GM12878 (cell line): Measurements from ENCODE around the gene PIRT. TPM values are rescaled to one million over a fixed set of nuclear protein-coding genes. Genes with fewer than 3 reads are reported as not detected.

ENCODE experiments used
- ATAC-seq: fragments of 200-7000 bp; cut with Tn5 transposase; 3 replicates; pipeline ENCODE4 v1.9.1; 2020; ENCODE audit warnings: mild to moderate bottlenecking, moderate library complexity
- BruUV-seq: library from RNA; stranded (reverse); fragments of 400-500 nt; replicated peaks from 2 replicates; lab custom pipeline; 2021; lab: Mats Ljungman, UMichigan
- CTCF ChIA-PET: fragments of 300-600 bp; sonication (Branson Sonifier 250); formaldehyde crosslinking; extraction: SDS; loops from one replicate; lab custom pipeline; 2021; ENCODE audit warnings: inconsistent platforms; lab: Yijun Ruan, JAX
- POLR2A ChIA-PET: fragments of 350-600 bp; formaldehyde crosslinking; extraction: SDS; loops from one replicate; lab custom pipeline; 2021; ENCODE audit warnings: inconsistent platforms; lab: Charles Lee
- RAD21 ChIA-PET: fragments of 300-600 bp; sonication (Branson Sonifier 250); formaldehyde crosslinking; loops from one replicate; lab custom pipeline; 2023; ENCODE audit warnings: antibody characterized with exemption; ENCODE audit not compliant: unreplicated experiment; lab: Charles Lee
- SMC1A ChIA-PET: fragments of 300-600 bp; sonication (Branson Sonifier 250); formaldehyde crosslinking; loops from one replicate; lab custom pipeline; 2023; ENCODE audit not compliant: unreplicated experiment, uncharacterized antibody; lab: Charles Lee
- DNase-seq: peaks from one replicate; pipeline ENCODE4 v3.0.0-alpha.2; 2011; ENCODE audit warnings: low read depth, low spot score
- FAIRE-seq: peaks from 3 replicates; lab custom pipeline; 2011; peaks lifted over from hg19 to GRCh38; lab: Jason Lieb, UNC
- H2AFZ ChIP-seq: 2 replicates; pipeline ENCODE4 v1.6.0; 2011; ENCODE audit warnings: low read depth, low read length, control low read depth; ENCODE audit not compliant: control insufficient read depth
- H3K27ac ChIP-seq: 2 replicates; pipeline ENCODE4 v1.5.1; 2011; ENCODE audit warnings: control low read depth; ENCODE audit not compliant: control insufficient read depth, insufficient read depth
- H3K27me3 ChIP-seq, 2 experiments: replicated peaks in 1 of 2; 2 replicates each; pipeline versions ENCODE4 v1.6.0 to v1.6.1; 2011; ENCODE audit warnings: low read length in 1 of 2; ENCODE audit not compliant: control insufficient read depth in 2 of 2, insufficient read depth in 2 of 2
- H3K36me3 ChIP-seq, 2 experiments: 2 replicates each; pipeline ENCODE4 v1.5.1; 2011; ENCODE audit warnings: low read length in 1 of 2; ENCODE audit not compliant: control insufficient read depth in 2 of 2, insufficient read depth in 2 of 2
- H3K4me1 ChIP-seq: 2 replicates; pipeline ENCODE4 v1.6.1; 2011; ENCODE audit warnings: mild to moderate bottlenecking, low read length, moderate library complexity, mixed read lengths; ENCODE audit not compliant: control insufficient read depth, insufficient read depth
- H3K4me2 ChIP-seq: 2 replicates; pipeline ENCODE4 v1.6.0; 2011; ENCODE audit warnings: control low read depth; ENCODE audit not compliant: control insufficient read depth, insufficient read depth
- H3K4me3 ChIP-seq: fragments of 200-600 bp; sonication (generic); 2 replicates; pipeline ENCODE4 v1.5.1; 2016
- H3K79me2 ChIP-seq: 2 replicates; pipeline ENCODE4 v1.6.0; 2011; ENCODE audit warnings: low read length; ENCODE audit not compliant: control insufficient read depth, insufficient read depth
- H3K9ac ChIP-seq: 2 replicates; pipeline ENCODE4 v1.8.0; 2011; ENCODE audit warnings: low read length, control low read depth, mixed read lengths; ENCODE audit not compliant: control insufficient read depth, insufficient read depth
- H3K9me3 ChIP-seq: replicated peaks from 3 replicates; pipeline ENCODE4 v1.5.1; 2011; ENCODE audit warnings: mild to moderate bottlenecking, low read length; ENCODE audit not compliant: control insufficient read depth, insufficient read depth
- H4K20me1 ChIP-seq: 2 replicates; pipeline ENCODE4 v1.6.0; 2011; ENCODE audit not compliant: control insufficient read depth, insufficient read depth
- CUX1 ChIP-seq: IDR thresholded peaks from 2 replicates; pipeline ENCODE4 v1.6.1; 2012; ENCODE audit warnings: improper control_type of control experiment, low read depth, low read length; ENCODE audit not compliant: insufficient replicate concordance
- FOS ChIP-seq: IDR thresholded peaks from 3 replicates; pipeline ENCODE4 v1.6.1; 2011; ENCODE audit warnings: borderline replicate concordance; ENCODE audit not compliant: insufficient read length; ENCODE audit errors: extremely low read depth
- PAX5 ChIP-seq: IDR thresholded peaks from 2 replicates; pipeline ENCODE4 v1.6.1; 2011; ENCODE audit warnings: low read depth, low read length, borderline replicate concordance
- PRDM15 ChIP-seq: fragments of 450-650 bp; formaldehyde crosslinking; IDR thresholded peaks from 2 replicates; pipeline ENCODE4 v1.4.0; 2020; ENCODE audit warnings: mild to moderate bottlenecking, moderate library complexity
- RFX5 ChIP-seq: IDR thresholded peaks from 2 replicates; pipeline ENCODE4 v1.6.1; 2011; ENCODE audit warnings: low read depth, low read length, improper control_type of control experiment
- SIN3A ChIP-seq: IDR thresholded peaks from 2 replicates; pipeline ENCODE4 v1.6.1; 2012; ENCODE audit warnings: low read depth, low read length, improper control_type of control experiment
- SIX5 ChIP-seq: IDR thresholded peaks from 2 replicates; pipeline ENCODE4 v1.6.1; 2011; ENCODE audit warnings: mild to moderate bottlenecking, low read depth, low read length, moderate library complexity; ENCODE audit not compliant: severe bottlenecking
- TCF12 ChIP-seq: IDR thresholded peaks from 2 replicates; pipeline ENCODE4 v1.6.1; 2011; ENCODE audit warnings: low read depth, mild to moderate bottlenecking, low read length
- TCF7 ChIP-seq: IDR thresholded peaks from 2 replicates; pipeline ENCODE4 v1.6.1; 2014; ENCODE audit warnings: antibody characterized with exemption, borderline replicate concordance
- USF2 ChIP-seq: IDR thresholded peaks from 2 replicates; pipeline ENCODE4 v1.6.1; 2011; ENCODE audit warnings: low read depth, low read length, improper control_type of control experiment, borderline replicate concordance
- WGBS: methylation state at CpG from one replicate; pipeline ENCODE4 v1.1.6; 2016; ENCODE audit warnings: low lambda C conversion rate; ENCODE audit not compliant: insufficient replicate concordance, insufficient coverage; ENCODE audit errors: missing lambda C conversion rate; 5-methylcytosine and 5-hydroxymethylcytosine counted together
- in situ Hi-C: fragments of 300-500 bp; cut with MboI; formaldehyde crosslinking; loops from 9 replicates; pipeline ENCODE4 v1.14.3; 2018; ENCODE audit warnings: mixed read lengths
- intact Hi-C: fragments of 100-400 bp; cut with micrococcal nuclease; formaldehyde crosslinking; loops from one replicate; pipeline ENCODE4 v1.14.2; 2022; ENCODE audit not compliant: unreplicated experiment
- polyA plus RNA-seq, 11 experiments: library from polyadenylated mRNA; depleted of rRNA in 4 of 11; unstranded in 6 of 11; stranded (reverse) in 5 of 11; fragments of >200 nt; fragmentation: Nextera tagmentation in 4 of 11; fragmentation: Illumina TruSeq in 1 of 11; extraction: Ambion mirVana in 4 of 11; extraction: Trizol in 1 of 11; gene quantifications; 1 replicate in 1 of 11; 2 replicates in 10 of 11; pipeline versions ENCODE4 v1.2.1 to v1.2.3, GENCODE V29; 2011 to 2016; ENCODE audit warnings: inconsistent platforms in 2 of 11, missing spikeins in 2 of 11, low read depth in 1 of 11
- total RNA-seq, 4 experiments: library from RNA; depleted of rRNA in 3 of 4; stranded (reverse); fragments of >200 nt in 3 of 4; fragmentation: Illumina TruSeq in 1 of 4; extraction: Trizol in 1 of 4; gene quantifications; 2 replicates each; pipeline versions ENCODE4 v1.2.1 to v1.2.3, GENCODE V29; 2013 to 2021

PIRT gene
- total and polyA plus RNA-seq, 10 of the 15 experiments (the other 5 are each of a cell fraction or from before 2014, with no cell fraction given): not detected

GRCh38 chr17:10775058-10775457, 62.8 kb downstream of the PIRT start (continued):
- TF ChIP-seq TCF7: no peak

GRCh38 chr17:10773391-10773790, 64.5 kb downstream of the PIRT start:
- no peaks in the 10 kb centered on the region for H3K36me3 ChIP-seq
- in situ Hi-C loops (no loop called here), intact Hi-C loops (no loop called here)
- no peak overlapping the region for H3K4me2 ChIP-seq
- DNase-seq: no peak
- no peak for ATAC-seq
- ChIA-PET POLR2A (no interaction called here), SMC1A (no interaction called here), RAD21 (interaction anchor here (1.6 kb wide), 1 partner anchor 70 kb away, joined by 3 read pairs; no protein-coding TSS in a partner anchor), CTCF (interaction anchor here (1.1 to 1.7 kb wide), 3 partner anchors 11 to 75 kb away, joined by 3 to 11 read pairs (median 3); no protein-coding TSS in a partner anchor)
- H4K20me1 ChIP-seq: no peaks in the 10 kb centered on the region
- no peak overlapping the region for H2AFZ ChIP-seq
- BruUV-seq: no TSS peak
- FAIRE-seq: no peak
- no peak overlapping the region for H3K27ac ChIP-seq
- peaks cover 4% of the 10 kb centered on the region; the same call in 2 of the 3 replicates for H3K9me3 ChIP-seq
- 8% methylated on average over 2 of the region's 2 CpGs for WGBS
- H3K4me1 ChIP-seq: no peaks in the 10 kb centered on the region
- no peak overlapping the region for H3K4me3 ChIP-seq
- no peaks in the 10 kb centered on the region for H3K79me2 ChIP-seq
- no peak overlapping the region for H3K9ac ChIP-seq
- H3K27me3 ChIP-seq: no peaks in the 10 kb centered on the region
- TF ChIP-seq SIX5: no peak
- no peak for TF ChIP-seq TCF12
- no peak for TF ChIP-seq CUX1
- no peak for TF ChIP-seq PRDM15
- TF ChIP-seq SIN3A: no peak
- no peak for TF ChIP-seq FOS
- TF ChIP-seq USF2: no peak
- TF ChIP-seq PAX5: no peak
- TF ChIP-seq RFX5: no peak
